ENCODE results near the gene RAB11A. TPM values are rescaled to one million over a fixed set of nuclear protein-coding genes. Genes with fewer than 3 reads are reported as not detected.

The RAB11A gene
- total RNA-seq, 1 donor from 2014 or later, result 247 TPM

DNA sequence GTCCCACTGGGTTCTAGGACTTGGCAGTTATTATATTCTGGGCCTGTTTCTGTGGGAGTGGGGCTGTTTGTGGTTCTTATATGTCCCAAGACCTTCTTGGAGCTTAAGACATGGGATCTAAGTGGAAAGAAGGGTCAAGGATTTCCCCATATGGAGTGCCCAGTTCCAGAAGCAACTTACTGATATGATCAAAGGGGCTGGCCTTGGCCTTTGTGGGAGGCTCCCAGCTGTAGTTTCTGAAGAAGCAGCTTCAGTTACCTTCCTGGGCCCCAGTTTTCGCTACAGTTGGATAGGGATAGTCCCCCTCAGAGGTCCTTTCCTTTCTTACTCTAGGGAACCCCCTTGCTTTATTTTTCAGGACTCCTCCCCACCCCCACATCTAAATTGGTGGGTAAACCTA lies 56.0 kb downstream of the RAB11A start:
- H3K9ac ChIP-seq (ENCODE audit: low read length), result no peak overlapping the region
- FAIRE-seq (no peak), DNase-seq (ENCODE audit: low read depth) (no peak)
- H3K27me3 ChIP-seq (ENCODE audit: insufficient read depth, low read length), result no peaks in the 10 kb centered on the region
- H3K27ac ChIP-seq (ENCODE audit: low read depth, low read length), result no peak overlapping the region
- H3K36me3 ChIP-seq (ENCODE audit: insufficient read depth, low read length), result no peaks in the 10 kb centered on the region
- Mint-ChIP-seq H3K9me3 (ENCODE audit: unreplicated experiment) (no peaks in the 10 kb centered on the region), H3K4me3 (ENCODE audit: unreplicated experiment) (no peak overlapping the region), H3K27ac (ENCODE audit: unreplicated experiment) (no peak overlapping the region), H3K4me1 (ENCODE audit: low read depth, unreplicated experiment) (no peaks in the 10 kb centered on the region), H3K27me3 (ENCODE audit: low read depth, unreplicated experiment) (peaks cover 1% of the 10 kb centered on the region), H3K36me3 (ENCODE audit: low read depth, unreplicated experiment) (peaks cover 4% of the 10 kb centered on the region)
- H3K9me3 ChIP-seq (ENCODE audit: insufficient read depth, low read depth, low read length), result no peaks in the 10 kb centered on the region
- peaks cover 14% of the 10 kb centered on the region for H4K20me1 ChIP-seq (ENCODE audit: insufficient read depth, low read length)
- TF ChIP-seq, protein P1, sequence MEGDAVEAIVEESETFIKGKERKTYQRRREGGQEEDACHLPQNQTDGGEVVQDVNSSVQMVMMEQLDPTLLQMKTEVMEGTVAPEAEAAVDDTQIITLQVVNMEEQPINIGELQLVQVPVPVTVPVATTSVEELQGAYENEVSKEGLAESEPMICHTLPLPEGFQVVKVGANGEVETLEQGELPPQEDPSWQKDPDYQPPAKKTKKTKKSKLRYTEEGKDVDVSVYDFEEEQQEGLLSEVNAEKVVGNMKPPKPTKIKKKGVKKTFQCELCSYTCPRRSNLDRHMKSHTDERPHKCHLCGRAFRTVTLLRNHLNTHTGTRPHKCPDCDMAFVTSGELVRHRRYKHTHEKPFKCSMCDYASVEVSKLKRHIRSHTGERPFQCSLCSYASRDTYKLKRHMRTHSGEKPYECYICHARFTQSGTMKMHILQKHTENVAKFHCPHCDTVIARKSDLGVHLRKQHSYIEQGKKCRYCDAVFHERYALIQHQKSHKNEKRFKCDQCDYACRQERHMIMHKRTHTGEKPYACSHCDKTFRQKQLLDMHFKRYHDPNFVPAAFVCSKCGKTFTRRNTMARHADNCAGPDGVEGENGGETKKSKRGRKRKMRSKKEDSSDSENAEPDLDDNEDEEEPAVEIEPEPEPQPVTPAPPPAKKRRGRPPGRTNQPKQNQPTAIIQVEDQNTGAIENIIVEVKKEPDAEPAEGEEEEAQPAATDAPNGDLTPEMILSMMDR (IDR thresholded peaks at IDR 0.05; ENCODE audit: insufficient read depth, low read depth, low read length), result no peak
- no peak for TF ChIP-seq EZH2 (IDR thresholded peaks at IDR 0.05; ENCODE audit: insufficient read depth, low read length)
- no peaks in the 10 kb centered on the region for H3K4me1 ChIP-seq (ENCODE audit: insufficient read depth, low read length)
- no peak overlapping the region for H2AFZ ChIP-seq (ENCODE audit: low read depth, low read length)
- no peak overlapping the region for H3K4me2 ChIP-seq (ENCODE audit: low read length)
- H3K79me2 ChIP-seq (ENCODE audit: insufficient read depth, low read length), result no peaks in the 10 kb centered on the region
- no peak overlapping the region for H3K4me3 ChIP-seq (ENCODE audit: insufficient read depth, low read depth, low read length)

DNA sequence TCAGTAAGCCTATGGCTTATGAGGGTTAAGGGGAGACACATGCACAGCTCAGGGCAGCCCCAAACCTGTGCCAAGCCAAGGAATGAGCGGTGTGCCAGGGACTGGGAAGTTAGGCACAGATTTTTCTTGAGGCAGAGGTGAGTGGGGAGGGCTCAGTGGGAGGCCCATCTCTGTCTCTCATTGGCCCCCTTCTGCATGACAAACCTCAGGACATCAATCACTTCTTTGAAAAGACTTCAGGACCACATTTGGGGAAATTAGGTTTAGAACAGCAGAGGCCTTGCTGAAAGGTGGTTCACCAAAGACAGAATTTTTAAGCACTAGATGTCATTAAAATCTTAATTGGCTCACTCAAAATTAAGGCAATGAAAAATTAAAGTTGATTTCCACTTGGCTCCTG lies 57.2 kb downstream of the RAB11A start:
- no peak for TF ChIP-seq EZH2 (IDR thresholded peaks at IDR 0.05; ENCODE audit: insufficient read depth, low read length)
- TF ChIP-seq, protein P1 (IDR thresholded peaks at IDR 0.05; ENCODE audit: insufficient read depth, low read depth, low read length), result no peak
- Mint-ChIP-seq H3K4me3 (ENCODE audit: unreplicated experiment) (no peak overlapping the region), H3K9me3 (ENCODE audit: unreplicated experiment) (no peaks in the 10 kb centered on the region), H3K4me1 (ENCODE audit: low read depth, unreplicated experiment) (no peaks in the 10 kb centered on the region), H3K36me3 (ENCODE audit: low read depth, unreplicated experiment) (peaks cover 4% of the 10 kb centered on the region), H3K27ac (ENCODE audit: unreplicated experiment) (no peak overlapping the region), H3K27me3 (ENCODE audit: low read depth, unreplicated experiment) (peaks cover 1% of the 10 kb centered on the region)
- Histone ChIP-seq H3K4me3 (ENCODE audit: insufficient read depth, low read depth, low read length) (no peak overlapping the region), H3K9ac (ENCODE audit: low read length) (no peak overlapping the region), H3K9me3 (ENCODE audit: insufficient read depth, low read depth, low read length) (no peaks in the 10 kb centered on the region), H2AFZ (ENCODE audit: low read depth, low read length) (no peak overlapping the region), H3K36me3 (ENCODE audit: insufficient read depth, low read length) (no peaks in the 10 kb centered on the region), H3K27me3 (ENCODE audit: insufficient read depth, low read length) (no peaks in the 10 kb centered on the region), H3K27ac (ENCODE audit: low read depth, low read length) (no peak overlapping the region), H3K4me1 (ENCODE audit: insufficient read depth, low read length) (no peaks in the 10 kb centered on the region), H4K20me1 (ENCODE audit: insufficient read depth, low read length) (peaks cover 14% of the 10 kb centered on the region), H3K4me2 (ENCODE audit: low read length) (no peak overlapping the region), H3K79me2 (ENCODE audit: insufficient read depth, low read length) (no peaks in the 10 kb centered on the region)
- FAIRE-seq (no peak), DNase-seq (ENCODE audit: low read depth) (no peak)

DNA sequence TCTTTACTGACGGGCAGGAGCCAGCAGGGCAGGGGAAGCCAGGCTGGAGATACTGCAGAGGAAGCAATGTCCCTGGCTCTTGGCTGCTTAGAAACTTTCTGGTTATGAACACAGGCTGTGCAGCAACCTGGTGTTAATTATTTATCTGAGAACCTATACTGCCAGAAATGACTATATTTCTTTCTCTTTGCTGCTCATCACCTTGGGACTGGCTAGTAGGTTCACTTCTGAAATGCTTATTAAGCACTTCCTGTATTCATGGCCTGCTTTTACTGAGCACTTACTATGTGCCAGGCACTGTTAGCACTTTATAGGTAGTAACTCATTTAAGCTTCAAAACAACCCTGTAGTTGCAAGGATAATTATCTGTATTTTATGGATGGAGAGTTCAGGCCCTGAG lies 57.6 kb downstream of the RAB11A start:
- no peak overlapping the region for H3K4me3 Mint-ChIP-seq (ENCODE audit: unreplicated experiment)
- peaks cover 4% of the 10 kb centered on the region for H3K36me3 Mint-ChIP-seq (ENCODE audit: low read depth, unreplicated experiment)
- peaks cover 12% of the 10 kb centered on the region for H4K20me1 ChIP-seq (ENCODE audit: insufficient read depth, low read length)
- FAIRE-seq (no peak), DNase-seq (ENCODE audit: low read depth) (no peak)
- no peaks in the 10 kb centered on the region for H3K4me1 ChIP-seq (ENCODE audit: insufficient read depth, low read length)
- no peaks in the 10 kb centered on the region for H3K36me3 ChIP-seq (ENCODE audit: insufficient read depth, low read length)
- no peaks in the 10 kb centered on the region for H3K9me3 Mint-ChIP-seq (ENCODE audit: unreplicated experiment)
- H3K9ac ChIP-seq (ENCODE audit: low read length), result no peak overlapping the region
- peaks cover 2% of the 10 kb centered on the region for H3K27me3 ChIP-seq (ENCODE audit: insufficient read depth, low read length)
- H3K27ac Mint-ChIP-seq (ENCODE audit: unreplicated experiment), result no peak overlapping the region
- H3K27me3 Mint-ChIP-seq (ENCODE audit: low read depth, unreplicated experiment), result peaks cover 5% of the 10 kb centered on the region
- H3K4me1 Mint-ChIP-seq (ENCODE audit: low read depth, unreplicated experiment), result no peaks in the 10 kb centered on the region
- no peak overlapping the region for H3K27ac ChIP-seq (ENCODE audit: low read depth, low read length)
- H3K79me2 ChIP-seq (ENCODE audit: insufficient read depth, low read length), result no peaks in the 10 kb centered on the region
- H3K4me3 ChIP-seq (ENCODE audit: insufficient read depth, low read depth, low read length), result no peak overlapping the region
- H3K9me3 ChIP-seq (ENCODE audit: insufficient read depth, low read depth, low read length), result no peaks in the 10 kb centered on the region
- no peak for TF ChIP-seq EZH2 (IDR thresholded peaks at IDR 0.05; ENCODE audit: insufficient read depth, low read length)
- TF ChIP-seq, protein P1 (IDR thresholded peaks at IDR 0.05; ENCODE audit: insufficient read depth, low read depth, low read length), result no peak
- no peak overlapping the region for H3K4me2 ChIP-seq (ENCODE audit: low read length)
- no peak overlapping the region for H2AFZ ChIP-seq (ENCODE audit: low read depth, low read length)

Measured in astrocyte (in vitro differentiated cells and primary cell).